Panc1 (cell line): ENCODE data around the gene RPS6KB1.

Experiments
- POLR2AphosphoS5 ChIP-seq: IDR thresholded peaks from 2 replicates; pipeline ENCODE4 v1.6.1; 2012; ENCODE audit warnings: mild to moderate bottlenecking, low read depth, low read length, moderate library complexity
- TF ChIP-seq, protein P1 (sequence below): fragments of 450-650 bp; IDR thresholded peaks from 2 replicates; pipeline ENCODE4 v1.5.1; 2017; ENCODE audit warnings: mild to moderate bottlenecking

DNA sequence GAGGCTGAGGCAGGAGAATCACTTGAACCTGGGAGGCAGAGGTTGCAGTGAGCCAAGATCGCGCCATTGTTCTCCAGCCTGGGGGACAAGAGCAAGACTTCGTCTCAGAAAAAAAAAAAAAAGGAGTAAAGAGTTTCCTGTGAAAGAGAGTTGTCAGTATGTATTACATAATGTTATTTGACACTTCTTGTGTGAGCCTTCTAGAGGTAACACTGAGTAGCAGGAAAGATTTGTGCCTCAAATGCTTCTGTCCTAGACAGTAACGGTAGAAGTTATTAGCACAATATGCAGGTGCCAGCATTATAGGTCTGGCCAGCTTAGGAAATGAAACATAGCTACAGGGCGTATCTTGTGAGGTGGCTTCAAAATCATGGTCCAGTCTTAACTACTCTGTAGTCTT, 6.2 kb downstream of the RPS6KB1 start:
- TF ChIP-seq POLR2AphosphoS5, result no peak
- TF ChIP-seq, protein P1, sequence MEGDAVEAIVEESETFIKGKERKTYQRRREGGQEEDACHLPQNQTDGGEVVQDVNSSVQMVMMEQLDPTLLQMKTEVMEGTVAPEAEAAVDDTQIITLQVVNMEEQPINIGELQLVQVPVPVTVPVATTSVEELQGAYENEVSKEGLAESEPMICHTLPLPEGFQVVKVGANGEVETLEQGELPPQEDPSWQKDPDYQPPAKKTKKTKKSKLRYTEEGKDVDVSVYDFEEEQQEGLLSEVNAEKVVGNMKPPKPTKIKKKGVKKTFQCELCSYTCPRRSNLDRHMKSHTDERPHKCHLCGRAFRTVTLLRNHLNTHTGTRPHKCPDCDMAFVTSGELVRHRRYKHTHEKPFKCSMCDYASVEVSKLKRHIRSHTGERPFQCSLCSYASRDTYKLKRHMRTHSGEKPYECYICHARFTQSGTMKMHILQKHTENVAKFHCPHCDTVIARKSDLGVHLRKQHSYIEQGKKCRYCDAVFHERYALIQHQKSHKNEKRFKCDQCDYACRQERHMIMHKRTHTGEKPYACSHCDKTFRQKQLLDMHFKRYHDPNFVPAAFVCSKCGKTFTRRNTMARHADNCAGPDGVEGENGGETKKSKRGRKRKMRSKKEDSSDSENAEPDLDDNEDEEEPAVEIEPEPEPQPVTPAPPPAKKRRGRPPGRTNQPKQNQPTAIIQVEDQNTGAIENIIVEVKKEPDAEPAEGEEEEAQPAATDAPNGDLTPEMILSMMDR, result no peak
